Endothelial cell of umbilical vein (primary cell): ENCODE measurements around the gene TAPBP. TPM values are rescaled to one million over a fixed set of nuclear protein-coding genes. Genes with fewer than 3 reads are reported as not detected.

Source experiments
- BruUV-seq: library from RNA; stranded (reverse); fragments of 400-500 nt; replicated peaks from 2 replicates; lab custom pipeline; 2021; lab: Mats Ljungman, UMichigan
- CTCF ChIA-PET: fragments of 300-600, 350-600 bp; sonication (Branson Sonifier 250); formaldehyde crosslinking; loops from one replicate; lab custom pipeline; 2021; ENCODE audit warnings: antibody characterized with exemption, inconsistent platforms; lab: Charles Lee
- POLR2A ChIA-PET: fragments of 300-600, 350-600 bp; sonication (Branson Sonifier 250); formaldehyde crosslinking; loops from one replicate; lab custom pipeline; 2021; ENCODE audit warnings: antibody characterized with exemption, inconsistent platforms; lab: Charles Lee
- DNase-seq: peaks from one replicate; pipeline ENCODE4 v3.0.0-alpha.2; 2011; ENCODE audit warnings: low read depth, low spot score
- FAIRE-seq: peaks from 2 replicates; lab custom pipeline; 2011; peaks lifted over from hg19 to GRCh38; lab: Jason Lieb, UNC
- H2AFZ ChIP-seq: 2 replicates; pipeline ENCODE4 v1.6.0; 2012; ENCODE audit warnings: low read depth, low read length, control low read depth, inconsistent platforms
- H3K27ac ChIP-seq: 2 replicates; pipeline ENCODE4 v1.5.1; 2011; ENCODE audit warnings: low read depth, mild to moderate bottlenecking, control low read depth, low read length, moderate library complexity; ENCODE audit not compliant: insufficient read depth
- H3K27me3 ChIP-seq, 2 experiments: 2 replicates each; pipeline versions ENCODE4 v1.6.0 to v1.6.1; 2011; ENCODE audit warnings: low read length in 2 of 2, mixed read lengths in 1 of 2; ENCODE audit not compliant: control insufficient read depth in 2 of 2, insufficient read depth in 2 of 2
- H3K36me3 ChIP-seq, 2 experiments: 2 replicates in 1 of 2; 3 replicates in 1 of 2; pipeline ENCODE4 v1.5.1; 2011; ENCODE audit warnings: low read length in 2 of 2, mild to moderate bottlenecking in 1 of 2, moderate library complexity in 1 of 2; ENCODE audit not compliant: control insufficient read depth in 2 of 2, insufficient read depth in 2 of 2; ENCODE audit errors: extremely low read depth in 1 of 2
- H3K4me1 ChIP-seq: 3 replicates; pipeline ENCODE4 v1.5.1; 2011; ENCODE audit warnings: mild to moderate bottlenecking, low read length; ENCODE audit not compliant: control insufficient read depth, insufficient read depth; ENCODE audit errors: extremely low read depth
- H3K4me2 ChIP-seq: 2 replicates; pipeline ENCODE4 v1.6.1; 2011; ENCODE audit warnings: low read length, control low read depth, mixed read lengths; ENCODE audit not compliant: insufficient read depth
- H3K4me3 ChIP-seq, 3 experiments: fragments of 200-600 bp in 1 of 3; sonication (generic), shearing (Covaris generic) in 1 of 3; replicated peaks in 1 of 3; 2 replicates each; pipeline ENCODE4 v1.5.1; 2011 to 2016; ENCODE audit warnings: control low read depth in 3 of 3, low read length in 3 of 3, mild to moderate bottlenecking in 2 of 3, inconsistent platforms in 1 of 3, low read depth in 1 of 3, moderate library complexity in 1 of 3; ENCODE audit not compliant: insufficient read depth in 1 of 3
- H3K79me2 ChIP-seq: 2 replicates; pipeline ENCODE4 v1.6.0; 2012; ENCODE audit warnings: low read length, inconsistent platforms; ENCODE audit not compliant: control insufficient read depth, insufficient read depth
- H3K9ac ChIP-seq: replicated peaks from 2 replicates; pipeline ENCODE3; 2011; ENCODE audit warnings: low read length, control low read depth; ENCODE audit not compliant: insufficient read depth; ENCODE audit errors: extremely low read depth
- H3K9me1 ChIP-seq: replicated peaks from 3 replicates; pipeline ENCODE4 v1.6.0; 2011; ENCODE audit warnings: mild to moderate bottlenecking, low read length; ENCODE audit not compliant: control insufficient read depth, insufficient read depth; ENCODE audit errors: extremely low read depth
- H3K9me3 ChIP-seq: replicated peaks from 2 replicates; pipeline ENCODE4 v1.5.1; 2012; ENCODE audit warnings: low read length, inconsistent platforms; ENCODE audit not compliant: control insufficient read depth, insufficient read depth
- H4K20me1 ChIP-seq: replicated peaks from 2 replicates; pipeline ENCODE3; 2011; ENCODE audit warnings: mild to moderate bottlenecking, low read length; ENCODE audit not compliant: control insufficient read depth, insufficient read depth; ENCODE audit errors: extremely low read depth
- FOS ChIP-seq: IDR thresholded peaks from 2 replicates; pipeline ENCODE4 v1.6.1; 2011; ENCODE audit warnings: mild to moderate bottlenecking, low read length, moderate library complexity, borderline replicate concordance; ENCODE audit not compliant: insufficient read depth
- JUN ChIP-seq: IDR thresholded peaks from 2 replicates; pipeline ENCODE4 v1.6.1; 2011; ENCODE audit warnings: borderline replicate concordance, low read depth; ENCODE audit not compliant: insufficient read length, insufficient read depth
- MYC ChIP-seq: IDR thresholded peaks from one replicate; pipeline ENCODE4 v1.6.1; 2011; ENCODE audit warnings: mild to moderate bottlenecking, low read depth, low read length
- POLR2AphosphoS5 ChIP-seq: IDR thresholded peaks from 2 replicates; pipeline ENCODE4 v1.6.1; 2012; ENCODE audit warnings: low read depth, mild to moderate bottlenecking, control low read depth, low read length, moderate library complexity; ENCODE audit not compliant: insufficient read depth
- dilution Hi-C: fragments of 300-500 bp; cut with MboI; formaldehyde crosslinking; loops from one replicate; pipeline ENCODE4 v1.15.0; 2019; ENCODE audit warnings: low sequenced_read_pairs; ENCODE audit not compliant: extremely low pct_ligation_motif_present
- intact Hi-C: fragments of 100-400 bp; cut with micrococcal nuclease; formaldehyde crosslinking; loops from one replicate; pipeline ENCODE4 v1.10.0; 2022
- polyA plus RNA-seq, 4 experiments: library from polyadenylated mRNA; depleted of rRNA in 3 of 4; stranded (reverse) in 3 of 4; unstranded in 1 of 4; fragments of >200 nt; gene quantifications; 2 replicates each; pipeline versions ENCODE4 v1.2.1 to v1.2.3, GENCODE V29; 2011 to 2012; ENCODE audit warnings: missing spikeins in 1 of 4
- total RNA-seq: library from RNA; stranded (reverse); gene quantifications from 2 replicates; pipeline ENCODE4 v1.2.3, GENCODE V29; 2021
- TF ChIP-seq, protein P1 (sequence below), 2 donors: IDR thresholded peaks; 1 replicate in 1 of 2; 2 replicates in 1 of 2; pipeline ENCODE4 v1.5.1; 2011; ENCODE audit warnings: low read length in 2 of 2, mild to moderate bottlenecking in 2 of 2, moderate library complexity in 2 of 2, control low read depth in 1 of 2, inconsistent platforms in 1 of 2, low read depth in 1 of 2; ENCODE audit not compliant: insufficient read depth in 1 of 2; ENCODE audit errors: extremely low read depth in 1 of 2

TAPBP gene
- total and polyA plus RNA-seq, 2 donors (not counting 3 experiments of a cell fraction or from before 2014, with no cell fraction given) = 69.6 to 98.0 TPM

DNA sequence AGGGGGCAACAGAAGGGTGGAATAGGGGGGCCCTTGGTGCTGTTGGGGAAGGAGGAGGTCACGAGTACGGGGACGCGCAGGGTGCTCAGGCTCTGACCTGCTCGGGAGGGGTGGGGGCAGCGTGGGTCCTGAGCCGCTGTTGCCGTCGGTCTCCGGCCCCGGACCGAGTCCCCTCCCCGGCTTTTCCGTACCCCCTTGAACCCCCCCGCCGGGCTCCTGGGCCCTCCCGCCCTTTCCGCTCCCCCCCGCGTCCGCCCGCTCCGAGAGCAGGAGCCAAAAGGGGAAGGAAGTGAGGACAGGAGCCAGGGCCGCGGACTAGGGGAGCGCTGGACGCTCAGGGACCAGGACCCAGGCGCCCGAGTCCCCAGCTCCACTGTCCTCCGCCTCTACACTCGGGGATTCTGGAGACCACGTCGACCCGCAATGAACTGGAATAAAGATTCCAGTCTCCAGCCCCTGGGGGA, 15.1 kb downstream of the TAPBP start, which contains the start of gene RGL2:
Gene RGL2 (minus strand): TSS at position 170 of the 464 bp plus-strand sequence. CDS start 332 bp downstream, outside the sequence.
- BruUV-seq = no TSS peak
- Histone ChIP-seq H3K4me2 (peak within 1 kb of the TSS; percentile 76), H3K4me1 (peaks cover 13% of the 10 kb centered on the region), H3K9me1 (no peaks in the 10 kb centered on the region), H3K79me2 (peaks cover 16% of the 10 kb centered on the region), H3K9ac (peak within 1 kb of the TSS; percentile 65), H2AFZ (peak within 1 kb of the TSS; percentile 40), H3K36me3 (peaks cover 0 to 13% of the 10 kb centered on the region in 2 experiments), H3K4me3 (peak within 1 kb of the TSS; percentile 67 to 82 (median 75)), H3K27ac (peak within 1 kb of the TSS; percentile 80), H3K27me3 (no peaks in the 10 kb centered on the region), H4K20me1 (no peaks in the 10 kb centered on the region), H3K9me3 (no peaks in the 10 kb centered on the region)
- ChIA-PET POLR2A (interaction anchor here (1.7 kb wide), 1 partner anchor 19 kb away, joined by 6 read pairs; the partner anchor contains the start of gene ZBTB22), CTCF (interaction anchor here (0.9 to 3.3 kb wide), 13 partner anchors 9 to 127 kb away, joined by 3 to 39 read pairs (median 10); partner anchors contain the start of genes B3GALT4, PFDN6, RPS18 and TAPBP)
- dilution Hi-C loops = no loop called here
- no peak for FAIRE-seq
- intact Hi-C loops = loop anchor here (1.0 kb wide), 4 partner anchors 10 to 27 kb away; partner anchors contain the start of genes PFDN6, RPS18, TAPBP and WDR46
- no peak for DNase-seq
- TF ChIP-seq POLR2AphosphoS5 (peak; percentile 8), MYC (no peak)

DNA sequence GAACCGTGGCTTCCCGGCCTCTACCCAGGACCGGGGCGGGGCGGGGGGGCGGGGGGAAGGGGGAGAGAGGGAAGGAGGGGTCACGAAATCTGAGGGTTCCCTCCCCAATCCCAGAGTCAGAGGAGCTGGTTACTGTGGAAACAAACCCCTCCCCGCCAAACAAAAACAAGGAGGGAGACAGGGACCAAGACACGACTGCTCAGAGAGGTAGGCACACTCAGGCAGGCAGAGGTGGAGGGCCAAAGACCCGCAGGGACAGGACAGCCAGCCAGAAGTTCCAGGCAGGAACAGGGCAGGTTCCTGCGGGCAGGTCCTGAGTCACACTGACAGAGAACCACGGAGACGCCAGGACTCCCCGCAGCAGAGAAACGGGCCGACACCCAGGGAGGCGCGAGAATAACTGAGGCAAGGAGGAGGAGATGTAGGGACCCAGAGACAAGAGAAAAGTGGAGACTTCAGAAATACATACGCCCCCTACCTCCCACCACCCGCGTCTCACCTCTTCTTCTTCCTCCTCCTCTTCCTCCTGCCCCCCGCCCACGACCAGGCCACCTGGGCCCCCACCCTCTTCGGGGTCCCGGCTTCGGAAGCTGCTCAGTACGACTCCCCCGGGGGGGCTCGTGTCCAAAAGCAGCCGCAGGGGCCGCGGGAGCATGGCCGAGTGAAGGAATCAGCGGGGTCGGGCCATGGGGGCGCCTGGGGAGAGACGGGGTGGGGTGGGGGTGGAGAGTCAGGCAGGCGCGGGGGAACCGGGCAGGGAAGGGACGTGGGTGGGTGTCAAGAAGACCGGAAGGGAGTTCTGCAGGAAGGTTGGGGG, 15.7 kb downstream of the TAPBP start:
- Histone ChIP-seq H3K4me3 (peak overlapping the region; percentile 67 to 82 (median 75)), H3K4me2 (peak overlapping the region; percentile 76), H3K9me1 (no peaks in the 10 kb centered on the region), H3K27ac (peak overlapping the region; percentile 73), H3K9ac (peak overlapping the region; percentile 65), H3K36me3 (peaks cover 2 to 17% of the 10 kb centered on the region in 2 experiments), H4K20me1 (no peaks in the 10 kb centered on the region), H3K4me1 (peaks cover 13% of the 10 kb centered on the region), H3K9me3 (no peaks in the 10 kb centered on the region), H2AFZ (no peak overlapping the region), H3K79me2 (peaks cover 16% of the 10 kb centered on the region), H3K27me3 (no peaks in the 10 kb centered on the region)
- BruUV-seq = no TSS peak
- DNase-seq = peak; percentile 55
- dilution Hi-C loops = no loop called here
- POLR2A ChIA-PET = interaction anchor here (0.6 to 1.7 kb wide), 3 partner anchors 9 to 21 kb away, joined by 5 to 9 read pairs (median 6); partner anchors contain the start of genes B3GALT4, WDR46 and ZBTB22
- FAIRE-seq = peak; percentile 76
- TF ChIP-seq JUN = no peak
- no peak for TF ChIP-seq POLR2AphosphoS5
- TF ChIP-seq FOS = no peak
- TF ChIP-seq, protein P1, sequence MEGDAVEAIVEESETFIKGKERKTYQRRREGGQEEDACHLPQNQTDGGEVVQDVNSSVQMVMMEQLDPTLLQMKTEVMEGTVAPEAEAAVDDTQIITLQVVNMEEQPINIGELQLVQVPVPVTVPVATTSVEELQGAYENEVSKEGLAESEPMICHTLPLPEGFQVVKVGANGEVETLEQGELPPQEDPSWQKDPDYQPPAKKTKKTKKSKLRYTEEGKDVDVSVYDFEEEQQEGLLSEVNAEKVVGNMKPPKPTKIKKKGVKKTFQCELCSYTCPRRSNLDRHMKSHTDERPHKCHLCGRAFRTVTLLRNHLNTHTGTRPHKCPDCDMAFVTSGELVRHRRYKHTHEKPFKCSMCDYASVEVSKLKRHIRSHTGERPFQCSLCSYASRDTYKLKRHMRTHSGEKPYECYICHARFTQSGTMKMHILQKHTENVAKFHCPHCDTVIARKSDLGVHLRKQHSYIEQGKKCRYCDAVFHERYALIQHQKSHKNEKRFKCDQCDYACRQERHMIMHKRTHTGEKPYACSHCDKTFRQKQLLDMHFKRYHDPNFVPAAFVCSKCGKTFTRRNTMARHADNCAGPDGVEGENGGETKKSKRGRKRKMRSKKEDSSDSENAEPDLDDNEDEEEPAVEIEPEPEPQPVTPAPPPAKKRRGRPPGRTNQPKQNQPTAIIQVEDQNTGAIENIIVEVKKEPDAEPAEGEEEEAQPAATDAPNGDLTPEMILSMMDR (IDR thresholded peaks at IDR 0.05; ENCODE audit: extremely low read depth in 1 of 2, insufficient read depth in 1 of 2, low read depth in 1 of 2, low read length in 2 of 2) = peak in 1 of 2 donors; percentile 3
- TF ChIP-seq MYC = no peak
- intact Hi-C loops = no loop called here
- CTCF ChIA-PET = interaction anchor here (1.2 to 3.3 kb wide), 5 partner anchors 9 to 47 kb away, joined by 5 to 39 read pairs (median 14); partner anchors contain the start of genes B3GALT4, PFDN6, WDR46 and ZBTB22
